MV-4-11 (cell line): ENCODE data around the gene C4BPB.

Source experiments
- DNase-seq: peaks from one replicate; lab custom pipeline; 2025; lab: John Stamatoyannopoulos, UW

C4BPB gene

GRCh38 chr1:207140536-207140935 is 51.9 kb downstream of the C4BPB start:
- no peak for DNase-seq

GRCh38 chr1:207145401-207146058 is 56.9 kb downstream of the C4BPB start:
- peak; percentile 71 for DNase-seq
